HepG2 (cell line): ENCODE measurements around the gene PACSIN1. TPM values are rescaled to one million over a fixed set of nuclear protein-coding genes. Genes with fewer than 3 reads are reported as not detected.

Source experiments
- EED ChIP-seq: sonication (generic); formaldehyde crosslinking; IDR thresholded peaks from 2 replicates; pipeline ENCODE4 v1.5.0; 2020; ENCODE audit warnings: mild to moderate bottlenecking, missing genetic modification reagents
- MBNL3 ChIP-seq: fragments of 250-450 bp; sonication (Bioruptor Pico); conservative IDR thresholded peaks from 2 replicates; pipeline ENCODE4 v1.8.0; 2022; ENCODE audit warnings: mild to moderate bottlenecking, inconsistent platforms
- ZNF44 ChIP-seq: sonication (generic); formaldehyde crosslinking; IDR thresholded peaks from 2 replicates; pipeline ENCODE4 v1.5.1; 2020; ENCODE audit warnings: mild to moderate bottlenecking, missing genetic modification reagents
- polyA plus RNA-seq, 8 experiments: library from polyadenylated mRNA; depleted of rRNA in 3 of 8; stranded (reverse) in 7 of 8; unstranded in 1 of 8; fragments of >200 nt; fragmentation: Illumina TruSeq in 4 of 8; extraction: Trizol in 4 of 8; gene quantifications; 2 replicates each; pipeline versions ENCODE4 v1.2.1 to v1.2.3, GENCODE V29; 2011 to 2016; ENCODE audit warnings: low read depth in 4 of 8, missing spikeins in 1 of 8, mixed read lengths in 1 of 8; ENCODE audit not compliant: insufficient read depth in 1 of 8
- total RNA-seq, 5 experiments: library from RNA; depleted of rRNA; stranded (reverse); fragments of >200 nt; fragmentation: Illumina TruSeq; extraction: Trizol; gene quantifications; 2 replicates each; pipeline ENCODE4 v1.2.3, GENCODE V29; 2016; ENCODE audit warnings: low read depth in 1 of 5
- TF ChIP-seq, protein P1 (sequence below): fragments of 450-650 bp; IDR thresholded peaks from 2 replicates; pipeline ENCODE4 v1.6.1; 2017; ENCODE audit warnings: mild to moderate bottlenecking
- TF ChIP-seq, protein P2 (sequence below): sonication (generic); formaldehyde crosslinking; IDR thresholded peaks from 2 replicates; pipeline ENCODE4 v1.4.0; 2020; ENCODE audit warnings: missing genetic modification reagents, borderline replicate concordance

Gene PACSIN1
- total and polyA plus RNA-seq, 2 of the 13 experiments (the other 11 are each of a cell fraction or from before 2014, with no cell fraction given) = not detected

- TF ChIP-seq, protein P1, sequence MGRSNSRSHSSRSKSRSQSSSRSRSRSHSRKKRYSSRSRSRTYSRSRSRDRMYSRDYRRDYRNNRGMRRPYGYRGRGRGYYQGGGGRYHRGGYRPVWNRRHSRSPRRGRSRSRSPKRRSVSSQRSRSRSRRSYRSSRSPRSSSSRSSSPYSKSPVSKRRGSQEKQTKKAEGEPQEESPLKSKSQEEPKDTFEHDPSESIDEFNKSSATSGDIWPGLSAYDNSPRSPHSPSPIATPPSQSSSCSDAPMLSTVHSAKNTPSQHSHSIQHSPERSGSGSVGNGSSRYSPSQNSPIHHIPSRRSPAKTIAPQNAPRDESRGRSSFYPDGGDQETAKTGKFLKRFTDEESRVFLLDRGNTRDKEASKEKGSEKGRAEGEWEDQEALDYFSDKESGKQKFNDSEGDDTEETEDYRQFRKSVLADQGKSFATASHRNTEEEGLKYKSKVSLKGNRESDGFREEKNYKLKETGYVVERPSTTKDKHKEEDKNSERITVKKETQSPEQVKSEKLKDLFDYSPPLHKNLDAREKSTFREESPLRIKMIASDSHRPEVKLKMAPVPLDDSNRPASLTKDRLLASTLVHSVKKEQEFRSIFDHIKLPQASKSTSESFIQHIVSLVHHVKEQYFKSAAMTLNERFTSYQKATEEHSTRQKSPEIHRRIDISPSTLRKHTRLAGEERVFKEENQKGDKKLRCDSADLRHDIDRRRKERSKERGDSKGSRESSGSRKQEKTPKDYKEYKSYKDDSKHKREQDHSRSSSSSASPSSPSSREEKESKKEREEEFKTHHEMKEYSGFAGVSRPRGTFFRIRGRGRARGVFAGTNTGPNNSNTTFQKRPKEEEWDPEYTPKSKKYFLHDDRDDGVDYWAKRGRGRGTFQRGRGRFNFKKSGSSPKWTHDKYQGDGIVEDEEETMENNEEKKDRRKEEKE = no peak
- TF ChIP-seq, protein P2, sequence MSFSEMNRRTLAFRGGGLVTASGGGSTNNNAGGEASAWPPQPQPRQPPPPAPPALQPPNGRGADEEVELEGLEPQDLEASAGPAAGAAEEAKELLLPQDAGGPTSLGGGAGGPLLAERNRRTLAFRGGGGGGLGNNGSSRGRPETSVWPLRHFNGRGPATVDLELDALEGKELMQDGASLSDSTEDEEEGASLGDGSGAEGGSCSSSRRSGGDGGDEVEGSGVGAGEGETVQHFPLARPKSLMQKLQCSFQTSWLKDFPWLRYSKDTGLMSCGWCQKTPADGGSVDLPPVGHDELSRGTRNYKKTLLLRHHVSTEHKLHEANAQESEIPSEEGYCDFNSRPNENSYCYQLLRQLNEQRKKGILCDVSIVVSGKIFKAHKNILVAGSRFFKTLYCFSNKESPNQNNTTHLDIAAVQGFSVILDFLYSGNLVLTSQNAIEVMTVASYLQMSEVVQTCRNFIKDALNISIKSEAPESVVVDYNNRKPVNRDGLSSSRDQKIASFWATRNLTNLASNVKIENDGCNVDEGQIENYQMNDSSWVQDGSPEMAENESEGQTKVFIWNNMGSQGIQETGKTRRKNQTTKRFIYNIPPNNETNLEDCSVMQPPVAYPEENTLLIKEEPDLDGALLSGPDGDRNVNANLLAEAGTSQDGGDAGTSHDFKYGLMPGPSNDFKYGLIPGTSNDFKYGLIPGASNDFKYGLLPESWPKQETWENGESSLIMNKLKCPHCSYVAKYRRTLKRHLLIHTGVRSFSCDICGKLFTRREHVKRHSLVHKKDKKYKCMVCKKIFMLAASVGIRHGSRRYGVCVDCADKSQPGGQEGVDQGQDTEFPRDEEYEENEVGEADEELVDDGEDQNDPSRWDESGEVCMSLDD = no peak
- TF ChIP-seq ZNF44 (CRISPR knock-in tag) (no peak), EED (CRISPR knock-in tag) (no peak), MBNL3 (CRISPR knock-in tag) (no peak)
Observed at GRCh38 chr6:34526241-34526972, 60.5 kb downstream of the PACSIN1 start (continued).
